Measurements from ENCODE around the gene MAP4K2. TPM values are rescaled to one million over a fixed set of nuclear protein-coding genes. Genes with fewer than 3 reads are reported as not detected.

MAP4K2 gene
- total and polyA plus RNA-seq, 2 of the 4 experiments (the other 2 are of a cell fraction) = 11.7 to 16.6 TPM

DNA sequence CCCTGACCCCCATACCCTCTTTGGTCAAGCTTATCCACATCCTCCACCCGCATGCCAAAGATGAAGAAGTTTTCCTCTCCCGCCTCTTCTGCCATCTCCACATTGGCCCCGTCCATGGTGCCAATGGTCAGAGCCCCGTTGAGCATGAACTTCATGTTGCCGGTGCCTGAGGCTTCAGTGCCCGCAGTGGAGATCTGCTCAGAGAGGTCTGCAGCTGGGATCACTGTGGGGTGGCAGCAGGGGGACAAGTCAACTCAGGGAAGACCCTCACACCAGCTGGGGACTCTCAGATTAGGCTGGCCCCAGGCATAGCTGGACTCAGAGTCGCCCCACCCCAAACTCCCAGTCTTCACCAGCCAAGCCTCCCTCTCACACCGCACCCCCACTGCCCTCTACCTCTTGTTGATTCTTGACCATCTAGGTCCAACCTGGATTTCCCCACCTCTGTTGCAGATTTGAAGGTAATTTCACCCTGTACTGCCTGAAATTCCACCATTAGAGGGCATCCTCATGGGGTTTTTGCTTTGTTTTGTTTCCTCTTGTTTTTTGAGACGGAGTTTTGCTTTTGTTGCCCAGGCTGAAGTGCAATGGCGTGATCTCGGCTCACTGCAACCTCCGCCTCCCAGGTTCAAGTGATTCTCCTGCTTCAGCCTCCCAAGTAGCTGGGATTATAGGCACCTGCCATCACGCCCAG lies 52.5 kb downstream of the MAP4K2 start:
- H2AK9ac ChIP-seq (replicated peaks; ENCODE audit: low read depth, low read length, poor library complexity) = no peak overlapping the region
- no peak overlapping the region for H3K4ac ChIP-seq (ENCODE audit: low read depth, low read length)
- H4K20me1 ChIP-seq (ENCODE audit: insufficient read depth, low read length) = peaks cover 3% of the 10 kb centered on the region
- peaks cover 3% of the 10 kb centered on the region; the same call in 1 of the 2 replicates for H3K27me3 ChIP-seq (ENCODE audit: control insufficient read depth, insufficient read depth, low read length)
- H2BK120ac ChIP-seq (ENCODE audit: low read depth, low read length) = no peak overlapping the region
- H4K91ac ChIP-seq (ENCODE audit: insufficient read depth, low read depth, low read length) = no peak overlapping the region
- ATAC-seq (ENCODE audit: low read depth) (no peak), DNase-seq (no peak)
- H3K14ac ChIP-seq (replicated peaks; ENCODE audit: low read depth, low read length) = no peak overlapping the region
- no peaks in the 10 kb centered on the region for H3K9me3 ChIP-seq (ENCODE audit: control insufficient read depth, insufficient read depth, low read length)
- no peak overlapping the region for H2BK15ac ChIP-seq (ENCODE audit: low read depth, low read length)
- H3K56ac ChIP-seq (ENCODE audit: extremely low read depth, insufficient read depth, low read length) = no peak overlapping the region
- no peak overlapping the region for H3K9ac ChIP-seq (ENCODE audit: low read depth, low read length)
- H3K18ac ChIP-seq (ENCODE audit: low read depth, low read length) = no peak overlapping the region
- peaks cover 7% of the 10 kb centered on the region for H3K9me1 ChIP-seq (ENCODE audit: insufficient read depth, low read length)
- no peak overlapping the region for H4K5ac ChIP-seq (ENCODE audit: low read depth, low read length)
- intact Hi-C loops (cut with micrococcal nuclease) (no loop called here), dilution Hi-C loops (cut with HindIII; ENCODE audit: low sequenced_read_pairs, unreplicated experiment) (no loop called here), in situ Hi-C loops (cut with MboI; ENCODE audit: low sequenced_read_pairs) (no loop called here)
- H2AK5ac ChIP-seq (ENCODE audit: low read depth, low read length) = no peak overlapping the region
- BruUV-seq (replicated peaks) = no TSS peak
- no peak overlapping the region for H2AFZ ChIP-seq (replicated peaks; ENCODE audit: low read length, poor library complexity)
- peaks cover 5% of the 10 kb centered on the region; the same call in 1 of the 2 replicates for H3K4me1 ChIP-seq (ENCODE audit: control insufficient read depth, insufficient read depth, low read length)
- no peak overlapping the region for H3K4me3 ChIP-seq (ENCODE audit: insufficient read depth, low read depth, low read length)
- no peak overlapping the region for H3K4me2 ChIP-seq (ENCODE audit: low read depth, low read length)
- ChIA-PET CTCF (no interaction called here), POLR2A (ENCODE audit: unreplicated experiment) (no interaction called here)
- TF ChIP-seq RCOR1 (IDR thresholded peaks at IDR 0.05; ENCODE audit: insufficient replicate concordance, low read length) = no peak
- no peak for TF ChIP-seq MAZ (IDR thresholded peaks at IDR 0.05; ENCODE audit: borderline replicate concordance, low read depth, low read length)
- no peak for TF ChIP-seq NFE2L2 (IDR thresholded peaks at IDR 0.05; ENCODE audit: low read depth, low read length)
- no peak for TF ChIP-seq POLR2A (IDR thresholded peaks at IDR 0.05; ENCODE audit: low read depth, low read length)
- no peak for TF ChIP-seq RFX5 (IDR thresholded peaks at IDR 0.05; ENCODE audit: low read depth, low read length)
- no peak for TF ChIP-seq CEBPB (IDR thresholded peaks at IDR 0.05; ENCODE audit: low read depth, low read length)
- no peak for TF ChIP-seq CTCF (conservative IDR thresholded peaks at IDR 0.05; ENCODE audit: low read depth, low read length)
- TF ChIP-seq RAD21 (IDR thresholded peaks at IDR 0.05; ENCODE audit: low read length) = no peak
- no peak for TF ChIP-seq SMC3 (IDR thresholded peaks at IDR 0.05; ENCODE audit: low read depth, low read length)
- TF ChIP-seq FOS (IDR thresholded peaks at IDR 0.05; ENCODE audit: low read depth, low read length) = no peak
- TF ChIP-seq CHD1 (IDR thresholded peaks at IDR 0.05; ENCODE audit: low read depth, low read length) = no peak
- no peak for TF ChIP-seq ELK1 (IDR thresholded peaks at IDR 0.05; ENCODE audit: borderline replicate concordance, low read depth, low read length)
- no peak for TF ChIP-seq MAFK (IDR thresholded peaks at IDR 0.05; ENCODE audit: low read depth, low read length)
- no peak for TF ChIP-seq MXI1 (IDR thresholded peaks at IDR 0.05; ENCODE audit: borderline replicate concordance, low read depth, low read length)
- no peak for TF ChIP-seq USF2 (IDR thresholded peaks at IDR 0.05; ENCODE audit: low read depth, low read length)
- no peaks in the 10 kb centered on the region for H3K36me3 ChIP-seq (ENCODE audit: control insufficient read depth, insufficient read depth, low read length)
- no peak overlapping the region for H3K27ac ChIP-seq (ENCODE audit: insufficient read depth, low read length)
- 90% methylated on average over 2 of the region's 13 CpGs; no CpG with 5 or more reads in 1 of the 2 experiments for WGBS, 2 experiments (ENCODE audit: extremely low coverage in 2 of 2, insufficient read length in 1 of 2)
- H3K79me1 ChIP-seq (ENCODE audit: low read depth in 1 of 2, low read length in 2 of 2) = no peaks in the 10 kb centered on the region
- H3K23ac ChIP-seq (ENCODE audit: low read depth, low read length) = no peak overlapping the region
- no peak overlapping the region for H4K8ac ChIP-seq (ENCODE audit: low read depth in 2 of 2, low read length in 2 of 2)
- no peak overlapping the region for H2BK20ac ChIP-seq (ENCODE audit: low read depth, low read length)
- no peak overlapping the region for H2BK5ac ChIP-seq (ENCODE audit: low read depth, low read length, poor library complexity, severe bottlenecking)

All from IMR-90 (cell line).